Suprapubic skin (tissue), 4 donors: ENCODE results near the gene LRIT2.

Experiments used
- CTCF ChIP-seq, 2 donors: fragments of 200-600 bp in 1 of 2; fragments of 450-650 bp in 1 of 2; sonication (generic) in 1 of 2; IDR thresholded peaks; one replicate each; pipeline ENCODE4 v1.5.1; 2016 to 2019; ENCODE audit warnings: antibody characterized with exemption in 2 of 2, mild to moderate bottlenecking in 1 of 2, moderate library complexity in 1 of 2
- EP300 ChIP-seq: sonication (generic); formaldehyde crosslinking; IDR thresholded peaks from one replicate; pipeline ENCODE4 v1.6.1; 2017; ENCODE audit warnings: antibody characterized with exemption
- POLR2AphosphoS5 ChIP-seq, 3 donors: sonication (generic); formaldehyde crosslinking; IDR thresholded peaks; one replicate each; pipeline ENCODE4 v1.6.1; 2017; ENCODE audit warnings: antibody characterized with exemption in 3 of 3

DNA sequence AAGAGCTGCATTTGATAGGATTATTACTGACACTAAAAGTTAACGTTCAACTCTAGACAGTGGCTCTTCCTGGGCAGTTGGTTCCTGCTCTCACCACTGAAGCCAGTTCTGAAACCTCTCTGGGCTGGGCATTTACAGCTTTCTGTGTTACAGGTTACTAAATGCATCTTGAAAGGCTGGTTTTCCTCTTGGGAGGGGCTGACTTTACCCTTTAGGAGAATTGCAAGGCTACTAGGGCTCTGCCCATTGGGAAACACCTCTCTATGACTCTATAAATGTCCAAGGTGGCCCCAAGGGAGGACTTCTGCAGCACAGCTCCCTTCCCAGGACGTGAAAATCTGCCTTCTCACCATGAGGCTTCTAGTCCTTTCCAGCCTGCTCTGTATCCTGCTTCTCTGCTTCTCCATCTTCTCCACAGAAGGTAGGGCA, 51.8 kb downstream of the LRIT2 start, which contains the start of gene GPR15LG:
- TF ChIP-seq CTCF (IDR thresholded peaks at IDR 0.05) (no peak), POLR2AphosphoS5 (IDR thresholded peaks at IDR 0.05) (no peak), EP300 (no peak)
